Endometrial microvascular endothelial cells (primary cell): ENCODE results near the gene RNPEPL1. TPM values are rescaled to one million over a fixed set of nuclear protein-coding genes. Genes with fewer than 3 reads are reported as not detected.
"Not testable (repeated sequence)": the region's sequence is repeated elsewhere in the genome, so short reads cannot be mapped to it uniquely, and the experiment has no call there.

ENCODE experiments used
- in situ Hi-C: cut with HindIII; loops from 2 replicates; pipeline ENCODE4 v1.10.0; 2017; ENCODE audit warnings: low sequenced_read_pairs, low pct_unique_long_range_greater_than_20kb; ENCODE audit errors: inconsistent ontology term
- total RNA-seq: library from RNA; depleted of rRNA; stranded (reverse); fragments of >200 nt; gene quantifications from one replicate; pipeline ENCODE4 v1.2.3, GENCODE V29; 2015; ENCODE audit errors: inconsistent ontology term

RNPEPL1 gene
- total RNA-seq, 1 donor from 2014 or later: 23.2 TPM

GRCh38 chr2:240532031-240532775 is 36.1 kb upstream of the RNPEPL1 start:
- in situ Hi-C loops: no loop called here

DNA sequence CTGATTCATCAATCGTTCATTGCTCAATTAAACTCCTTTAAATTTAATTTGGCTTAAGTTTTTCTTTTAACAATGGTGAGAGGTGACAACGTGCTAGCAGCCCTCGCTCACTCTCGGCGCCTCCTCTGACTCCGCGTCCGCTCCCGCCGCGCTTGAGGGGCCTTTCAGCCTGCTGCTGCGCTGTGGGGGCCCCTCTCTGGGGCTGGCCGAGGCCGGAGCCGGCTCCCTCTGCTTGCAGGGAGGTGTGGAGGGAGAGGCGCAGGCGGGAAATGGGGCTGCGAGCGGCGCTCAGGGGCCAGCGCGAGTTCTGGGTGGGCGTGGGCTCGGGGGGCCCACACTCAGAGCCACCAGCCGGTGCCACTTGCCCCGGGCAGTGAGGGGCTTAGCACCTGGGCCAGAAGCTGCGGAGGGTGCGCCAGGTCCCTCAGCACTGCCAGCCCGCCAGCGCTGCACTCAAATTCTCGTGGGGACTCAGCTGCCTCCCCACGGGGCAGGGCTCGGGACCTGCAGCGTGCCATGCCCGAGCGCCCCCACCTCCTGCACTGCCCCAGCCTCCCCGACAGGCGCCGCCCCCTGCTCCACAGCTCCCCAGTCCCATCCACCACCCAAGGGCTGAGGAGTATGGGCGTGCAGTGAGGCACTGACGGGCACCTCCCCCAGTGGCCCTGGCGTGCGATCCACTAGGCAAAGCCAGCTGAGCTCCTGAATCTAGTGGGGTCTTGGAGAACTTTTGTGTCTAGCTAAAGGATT is 30.1 kb upstream of the RNPEPL1 start:
- in situ Hi-C loops: no loop called here

GRCh38 chr2:240539101-240539500 is 29.2 kb upstream of the RNPEPL1 start:
- in situ Hi-C loops: not testable (repeated sequence)

- in situ Hi-C loops: no loop called here
Measured at GRCh38 chr2:240539906-240540305, 28.4 kb upstream of the RNPEPL1 start.

DNA sequence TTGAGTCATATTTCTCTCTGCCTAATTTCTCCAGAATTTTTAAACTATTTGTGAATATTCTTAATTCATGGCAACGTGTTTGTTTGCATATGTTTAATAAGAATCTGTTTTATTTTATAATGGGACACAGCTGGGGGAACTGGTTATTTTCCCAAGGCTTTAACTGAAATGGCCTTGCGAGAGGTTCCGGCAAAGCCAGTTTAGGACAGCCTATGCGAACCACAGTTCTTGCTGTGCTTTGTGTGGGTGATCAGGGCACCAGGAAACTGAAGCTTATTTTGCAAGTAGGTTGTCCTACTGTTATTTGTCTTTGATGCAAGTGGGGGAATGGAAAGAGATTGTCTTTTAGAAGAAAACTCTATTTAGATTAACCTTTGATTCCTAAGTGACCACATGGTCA is 17.0 kb upstream of the RNPEPL1 start:
- in situ Hi-C loops: no loop called here

DNA sequence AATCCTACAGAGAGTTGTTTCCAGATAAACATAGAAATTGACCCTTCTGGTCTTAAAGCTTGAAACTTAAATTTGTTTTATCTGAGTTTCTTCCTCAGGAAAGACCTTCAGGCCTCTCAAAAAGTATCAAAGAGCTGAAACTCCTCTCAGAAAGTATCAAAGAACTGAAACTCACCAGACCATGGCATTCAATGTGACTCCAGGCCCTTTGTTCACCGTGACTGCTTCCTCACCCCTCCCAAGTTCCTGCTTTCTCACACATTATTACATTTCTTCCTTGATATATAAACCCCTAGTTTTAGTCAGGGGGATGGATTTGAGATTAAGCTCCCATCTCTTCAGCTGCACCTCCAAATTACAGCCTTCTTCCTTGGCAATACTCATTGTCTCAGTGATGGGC is 16.5 kb upstream of the RNPEPL1 start:
- in situ Hi-C loops: no loop called here

- in situ Hi-C loops: no loop called here
Measured at GRCh38 chr2:240553956-240554480, 14.3 kb upstream of the RNPEPL1 start.

DNA sequence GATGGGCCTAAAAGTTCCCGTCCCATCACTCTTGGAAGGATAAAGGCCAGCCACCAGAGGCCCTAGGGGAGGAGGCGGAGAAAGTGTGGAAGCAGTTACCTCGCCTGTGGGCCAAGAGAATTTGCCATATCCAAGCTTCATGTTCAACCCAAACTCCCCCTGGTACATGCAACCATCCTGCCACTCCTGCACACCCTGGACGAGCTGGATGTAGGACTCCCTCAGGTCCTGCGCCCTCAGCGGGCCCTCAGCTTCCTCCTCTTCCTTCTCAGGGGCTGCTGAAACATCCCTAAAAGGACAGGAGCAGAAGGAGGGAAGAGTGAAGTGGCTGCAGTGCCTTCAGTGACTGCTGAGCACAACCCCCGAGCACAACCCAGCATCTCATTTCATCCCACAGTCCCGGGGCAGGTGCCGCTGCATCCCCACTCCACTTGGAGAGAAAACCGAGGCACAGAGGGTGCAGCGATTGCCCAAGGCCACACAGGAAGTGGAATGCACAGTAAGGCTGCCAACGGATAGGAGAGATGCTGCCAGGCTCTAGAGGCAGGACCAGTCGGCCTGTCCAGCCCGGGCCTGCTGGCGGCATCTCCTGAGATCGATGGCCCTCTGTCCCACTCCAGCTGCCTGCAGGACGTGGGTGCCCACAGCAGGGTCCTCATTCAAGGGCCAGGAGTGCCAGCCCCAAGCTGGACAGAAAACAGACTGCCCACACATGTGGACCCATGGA is 13.4 kb upstream of the RNPEPL1 start:
- in situ Hi-C loops: no loop called here

- in situ Hi-C loops: no loop called here
Measured at GRCh38 chr2:240555541-240556250, 12.6 kb upstream of the RNPEPL1 start.

- in situ Hi-C loops: no loop called here
Measured at GRCh38 chr2:240556553-240557100, 11.7 kb upstream of the RNPEPL1 start.

DNA sequence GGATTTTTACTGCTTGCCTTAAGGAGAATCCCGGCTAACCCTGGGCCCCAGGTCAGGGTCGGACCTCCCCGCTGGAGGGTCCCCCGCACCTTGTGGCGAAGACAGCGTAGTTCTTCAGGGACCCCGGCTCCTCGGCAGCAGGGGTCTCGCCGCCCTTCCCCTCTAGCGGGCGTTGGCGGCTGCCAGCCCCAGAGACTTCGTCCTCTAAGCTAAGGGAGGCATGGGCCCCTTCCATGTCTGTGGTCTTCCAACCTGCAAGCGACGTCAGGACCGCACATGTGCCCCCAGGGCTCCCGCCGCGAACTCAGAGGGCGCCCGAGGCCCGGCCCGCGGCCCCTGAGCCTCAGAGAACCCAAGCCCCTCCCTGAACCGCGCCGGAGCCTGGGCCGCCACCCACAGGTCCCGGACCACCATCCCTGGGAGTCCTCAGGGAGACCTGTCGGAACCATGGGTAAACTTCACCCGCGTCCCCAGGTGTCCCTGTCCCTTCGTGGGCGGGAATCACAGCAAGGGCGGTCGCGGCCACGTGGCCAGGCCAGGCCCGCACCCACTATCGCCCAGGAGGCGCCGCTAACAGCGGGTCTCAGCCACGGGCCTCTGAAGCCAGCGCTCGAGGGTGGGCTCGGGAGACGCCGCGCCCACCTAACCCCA is 11.1 kb upstream of the RNPEPL1 start:
- in situ Hi-C loops: no loop called here

- in situ Hi-C loops: no loop called here
Measured at GRCh38 chr2:240557808-240558207, 10.5 kb upstream of the RNPEPL1 start, which contains the start of gene ANKMY1. ANKMY1 (minus strand) TSS chr2:240557988; CDS start chr2:240557335, 653 bp downstream.

DNA sequence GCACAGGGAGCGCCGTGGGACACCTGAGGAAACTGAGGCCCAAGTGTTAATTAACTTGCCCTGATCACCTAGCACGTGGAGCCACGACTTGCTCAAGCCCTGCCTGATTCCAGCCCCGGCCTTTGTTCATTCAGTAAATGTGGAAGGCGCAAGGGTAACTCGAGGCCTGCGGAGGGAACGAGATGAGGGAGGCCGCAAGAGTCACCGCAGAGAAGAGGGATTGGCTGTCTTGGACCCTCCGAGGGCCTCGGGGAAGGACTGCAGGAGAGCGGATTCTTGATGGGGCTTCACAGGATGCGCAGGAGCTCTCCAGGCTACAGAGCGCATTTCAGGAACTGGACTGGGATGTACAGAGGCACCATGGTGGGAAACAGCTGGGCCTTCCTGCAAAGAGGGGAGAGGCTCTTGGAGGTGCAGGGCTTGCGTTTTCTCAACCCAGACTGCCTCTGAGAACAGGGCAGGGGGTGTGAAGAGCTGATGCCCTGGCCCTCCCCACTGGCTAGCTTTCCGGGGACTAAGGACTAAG is 10.0 kb upstream of the RNPEPL1 start:
- in situ Hi-C loops: no loop called here

GRCh38 chr2:240559286-240559685 is 9.0 kb upstream of the RNPEPL1 start:
- in situ Hi-C loops: no loop called here

DNA sequence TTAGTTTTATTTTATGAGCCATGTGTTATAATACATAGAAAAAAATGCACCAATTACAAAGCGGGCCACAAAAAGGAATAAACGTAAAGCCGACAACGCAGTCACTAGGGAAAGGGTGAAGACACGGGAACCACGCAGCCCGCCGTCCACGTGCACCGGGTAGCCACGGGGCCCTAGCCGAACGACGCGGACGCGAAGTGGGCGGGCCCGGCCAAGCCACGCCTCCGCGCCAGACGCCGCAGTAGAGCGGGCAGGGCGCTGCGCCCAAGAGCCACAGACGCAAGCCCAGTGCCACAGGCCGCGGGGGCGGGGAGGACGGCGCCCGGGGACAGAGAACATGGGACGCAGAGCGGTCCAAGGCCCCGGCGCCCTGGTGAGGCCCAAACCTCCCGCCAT is 8.2 kb upstream of the RNPEPL1 start, which contains the start of gene DUSP28:
DUSP28 (plus strand) TSS at position 274 of the 396 bp plus-strand sequence. CDS start 328 bp downstream, outside the sequence.
- in situ Hi-C loops: no loop called here

- in situ Hi-C loops: no loop called here
Measured at GRCh38 chr2:240560480-240561324, 7.6 kb upstream of the RNPEPL1 start.
